Measurements from ENCODE around the gene OR14A2.
"Not testable (repeated sequence)": the region's sequence is repeated elsewhere in the genome, so short reads cannot be mapped to it uniquely, and the experiment has no call there.

Gene OR14A2

DNA sequence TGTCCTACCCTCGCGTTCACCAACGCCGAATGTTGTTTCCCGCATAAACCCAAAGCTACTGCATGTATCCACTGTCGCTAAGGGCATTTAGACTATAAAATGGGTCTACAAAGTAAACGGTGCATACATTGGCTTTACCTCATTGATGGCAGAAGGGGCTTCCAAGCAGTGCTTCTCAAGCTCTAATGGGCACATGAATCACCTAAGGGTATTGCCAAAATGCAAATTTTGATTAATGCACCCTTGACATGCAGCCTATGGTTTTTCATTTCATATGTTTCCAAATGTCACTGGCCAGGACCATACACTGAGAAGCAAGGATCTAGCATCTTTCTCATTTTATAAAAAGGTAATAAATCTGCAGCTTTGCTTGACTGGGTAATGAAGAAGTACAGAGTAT is 34.2 kb downstream of the OR14A2 start:
- Histone ChIP-seq H3K27ac (no peak overlapping the region), H3K4me3 (IDR thresholded peaks at IDR 0.05; ENCODE audit: insufficient read depth, low read depth, low read length) (no peak overlapping the region), H3K4me2 (no peak overlapping the region), H3K36me3 (ENCODE audit: insufficient read depth) (no peaks in the 10 kb centered on the region), H3K9ac (no peak overlapping the region), H3K27me3 (ENCODE audit: insufficient read depth, low read depth) (no peaks in the 10 kb centered on the region), H3K4me1 (ENCODE audit: low read depth, poor library complexity, severe bottlenecking) (no peaks in the 10 kb centered on the region), H4K20me1 (ENCODE audit: insufficient read depth) (no peaks in the 10 kb centered on the region), H3K79me2 (ENCODE audit: insufficient read depth, low read depth) (no peaks in the 10 kb centered on the region), H2AFZ (ENCODE audit: low read depth) (no peak overlapping the region)
- TF ChIP-seq, protein P1, sequence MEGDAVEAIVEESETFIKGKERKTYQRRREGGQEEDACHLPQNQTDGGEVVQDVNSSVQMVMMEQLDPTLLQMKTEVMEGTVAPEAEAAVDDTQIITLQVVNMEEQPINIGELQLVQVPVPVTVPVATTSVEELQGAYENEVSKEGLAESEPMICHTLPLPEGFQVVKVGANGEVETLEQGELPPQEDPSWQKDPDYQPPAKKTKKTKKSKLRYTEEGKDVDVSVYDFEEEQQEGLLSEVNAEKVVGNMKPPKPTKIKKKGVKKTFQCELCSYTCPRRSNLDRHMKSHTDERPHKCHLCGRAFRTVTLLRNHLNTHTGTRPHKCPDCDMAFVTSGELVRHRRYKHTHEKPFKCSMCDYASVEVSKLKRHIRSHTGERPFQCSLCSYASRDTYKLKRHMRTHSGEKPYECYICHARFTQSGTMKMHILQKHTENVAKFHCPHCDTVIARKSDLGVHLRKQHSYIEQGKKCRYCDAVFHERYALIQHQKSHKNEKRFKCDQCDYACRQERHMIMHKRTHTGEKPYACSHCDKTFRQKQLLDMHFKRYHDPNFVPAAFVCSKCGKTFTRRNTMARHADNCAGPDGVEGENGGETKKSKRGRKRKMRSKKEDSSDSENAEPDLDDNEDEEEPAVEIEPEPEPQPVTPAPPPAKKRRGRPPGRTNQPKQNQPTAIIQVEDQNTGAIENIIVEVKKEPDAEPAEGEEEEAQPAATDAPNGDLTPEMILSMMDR (conservative IDR thresholded peaks at IDR 0.05; ENCODE audit: low read depth, low read length) = no peak

GRCh38 chr1:247710681-247711080 is 37.3 kb downstream of the OR14A2 start:
- not testable (repeated sequence) for H2AFZ ChIP-seq (ENCODE audit: low read depth); H3K36me3 ChIP-seq (ENCODE audit: insufficient read depth); H3K4me3 ChIP-seq (IDR thresholded peaks at IDR 0.05; ENCODE audit: insufficient read depth, low read depth, low read length); H3K27ac ChIP-seq; H3K9ac ChIP-seq; H3K27me3 ChIP-seq (ENCODE audit: insufficient read depth, low read depth); H3K79me2 ChIP-seq (ENCODE audit: insufficient read depth, low read depth); H3K4me1 ChIP-seq (ENCODE audit: low read depth, poor library complexity, severe bottlenecking); H4K20me1 ChIP-seq (ENCODE audit: insufficient read depth); H3K4me2 ChIP-seq

- TF ChIP-seq, protein P1 (conservative IDR thresholded peaks at IDR 0.05; ENCODE audit: low read depth, low read length) = no peak
- Histone ChIP-seq H3K4me2 (no peak overlapping the region), H4K20me1 (ENCODE audit: insufficient read depth) (no peaks in the 10 kb centered on the region), H3K36me3 (ENCODE audit: insufficient read depth) (no peaks in the 10 kb centered on the region), H3K79me2 (ENCODE audit: insufficient read depth, low read depth) (no peaks in the 10 kb centered on the region), H2AFZ (ENCODE audit: low read depth) (no peak overlapping the region), H3K27me3 (ENCODE audit: insufficient read depth, low read depth) (no peaks in the 10 kb centered on the region), H3K4me1 (ENCODE audit: low read depth, poor library complexity, severe bottlenecking) (no peaks in the 10 kb centered on the region), H3K27ac (no peak overlapping the region), H3K4me3 (IDR thresholded peaks at IDR 0.05; ENCODE audit: insufficient read depth, low read depth, low read length) (no peak overlapping the region), H3K9ac (no peak overlapping the region)
Observed at GRCh38 chr1:247701338-247701737, 46.6 kb downstream of the OR14A2 start.

- Histone ChIP-seq H3K4me2 (no peak overlapping the region), H3K36me3 (ENCODE audit: insufficient read depth) (no peaks in the 10 kb centered on the region), H2AFZ (ENCODE audit: low read depth) (no peak overlapping the region), H3K27ac (no peak overlapping the region), H3K9ac (no peak overlapping the region), H3K4me3 (IDR thresholded peaks at IDR 0.05; ENCODE audit: insufficient read depth, low read depth, low read length) (no peak overlapping the region), H3K4me1 (ENCODE audit: low read depth, poor library complexity, severe bottlenecking) (no peaks in the 10 kb centered on the region), H3K27me3 (ENCODE audit: insufficient read depth, low read depth) (no peaks in the 10 kb centered on the region), H3K79me2 (ENCODE audit: insufficient read depth, low read depth) (no peaks in the 10 kb centered on the region), H4K20me1 (ENCODE audit: insufficient read depth) (no peaks in the 10 kb centered on the region)
- TF ChIP-seq, protein P1 (conservative IDR thresholded peaks at IDR 0.05; ENCODE audit: low read depth, low read length) = peak; percentile 88
Observed at GRCh38 chr1:247681288-247681897, 66.5 kb downstream of the OR14A2 start.

DNA sequence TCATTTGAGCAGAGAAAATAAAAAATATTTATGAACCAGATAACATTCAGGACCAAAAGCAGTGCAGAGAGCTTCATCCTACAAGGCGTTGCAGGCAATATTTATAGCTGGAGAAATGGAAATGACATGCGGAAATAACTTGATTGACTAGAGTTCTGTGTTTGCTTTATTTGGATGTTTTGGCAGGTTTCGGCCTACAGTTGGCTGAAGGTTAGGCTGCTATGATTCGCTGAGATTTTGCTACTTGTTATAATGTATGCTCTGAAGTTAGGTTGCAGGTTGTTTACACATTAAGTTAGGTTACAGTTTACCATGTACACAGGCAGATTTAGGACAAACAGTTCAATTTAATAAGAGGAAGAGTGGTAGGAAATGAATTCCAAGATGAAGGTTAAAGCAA is 67.8 kb downstream of the OR14A2 start:
- Histone ChIP-seq H3K79me2 (ENCODE audit: insufficient read depth, low read depth) (no peaks in the 10 kb centered on the region), H2AFZ (ENCODE audit: low read depth) (no peak overlapping the region), H4K20me1 (ENCODE audit: insufficient read depth) (no peaks in the 10 kb centered on the region), H3K27me3 (ENCODE audit: insufficient read depth, low read depth) (no peaks in the 10 kb centered on the region), H3K4me3 (IDR thresholded peaks at IDR 0.05; ENCODE audit: insufficient read depth, low read depth, low read length) (no peak overlapping the region), H3K36me3 (ENCODE audit: insufficient read depth) (no peaks in the 10 kb centered on the region), H3K4me1 (ENCODE audit: low read depth, poor library complexity, severe bottlenecking) (no peaks in the 10 kb centered on the region), H3K4me2 (no peak overlapping the region), H3K27ac (no peak overlapping the region), H3K9ac (no peak overlapping the region)
- TF ChIP-seq, protein P1 (conservative IDR thresholded peaks at IDR 0.05; ENCODE audit: low read depth, low read length) = no peak
